Spleen (tissue), 11 donors: ENCODE data around the gene FGFR2. TPM values are rescaled to one million over a fixed set of nuclear protein-coding genes. Genes with fewer than 3 reads are reported as not detected.

ENCODE experiments used
- DNase-seq: peaks from one replicate; pipeline ENCODE4 v3.0.0-alpha.2; 2020
- H3K27ac ChIP-seq, 8 donors: fragments of 200-600 bp; sonication (generic) in 7 of 8; 1 replicate in 4 of 8; 2 replicates in 4 of 8; pipeline versions ENCODE4 v1.5.0 to v1.8.0; 2016 to 2021; ENCODE audit warnings: inconsistent platforms in 4 of 8, mild to moderate bottlenecking in 4 of 8, moderate library complexity in 1 of 8
- H3K27me3 ChIP-seq, 7 donors: fragments of 200-600 bp; sonication (generic) in 6 of 7; replicated peaks in 1 of 7; 1 replicate in 4 of 7; 2 replicates in 3 of 7; pipeline versions ENCODE4 v1.5.0 to v1.8.0; 2016 to 2021; ENCODE audit warnings: inconsistent platforms in 3 of 7, mild to moderate bottlenecking in 1 of 7
- H3K36me3 ChIP-seq, 6 donors: fragments of 200-600 bp; sonication (generic) in 5 of 6; 1 replicate in 4 of 6; 2 replicates in 2 of 6; pipeline versions ENCODE4 v1.5.0 to v1.8.0; 2016 to 2021; ENCODE audit warnings: inconsistent platforms in 2 of 6
- H3K4me1 ChIP-seq, 6 donors: fragments of 200-600 bp; sonication (generic) in 5 of 6; 1 replicate in 3 of 6; 2 replicates in 3 of 6; pipeline versions ENCODE4 v1.5.0 to v1.8.0; 2016 to 2021; ENCODE audit warnings: inconsistent platforms in 3 of 6
- H3K4me3 ChIP-seq, 8 donors: fragments of 200-600 bp; sonication (generic) in 7 of 8; 1 replicate in 4 of 8; 2 replicates in 4 of 8; pipeline versions ENCODE4 v1.5.0 to v1.8.0; 2016 to 2021; ENCODE audit warnings: inconsistent platforms in 4 of 8, mild to moderate bottlenecking in 4 of 8, moderate library complexity in 2 of 8
- H3K9me3 ChIP-seq, 8 donors: fragments of 200-600 bp; sonication (generic) in 7 of 8; 1 replicate in 4 of 8; 2 replicates in 4 of 8; pipeline versions ENCODE4 v1.5.0 to v1.8.0; 2016 to 2021; ENCODE audit warnings: inconsistent platforms in 4 of 8
- POLR2A ChIP-seq, 3 donors: fragments of 450-650 bp; IDR thresholded peaks; one replicate each; pipeline ENCODE4 v1.5.1; 2017; ENCODE audit warnings: antibody characterized with exemption in 3 of 3, mild to moderate bottlenecking in 1 of 3
- POLR2AphosphoS5 ChIP-seq, 3 donors: sonication (generic); formaldehyde crosslinking; IDR thresholded peaks; one replicate each; pipeline ENCODE4 v1.5.1; 2017; ENCODE audit warnings: antibody characterized with exemption in 3 of 3
- WGBS, 5 donors: extraction: QIAGEN DNeasy Blood & Tissue Kit in 3 of 5; methylation state at CpG; one replicate each; pipeline versions ENCODE4 v1.1.5 to v1.1.7; 2013 to 2018; 5-methylcytosine and 5-hydroxymethylcytosine counted together
- intact Hi-C: fragments of 100-400 bp; cut with DNase I; formaldehyde crosslinking; loops from one replicate; pipeline ENCODE4 v1.15.0; 2023; ENCODE audit warnings: low total_unique reads
- polyA plus RNA-seq, 3 donors: library from polyadenylated mRNA; stranded (reverse); fragments of 200-250 nt; gene quantifications; one replicate each; pipeline ENCODE4 v1.2.1, GENCODE V29; 2013
- total RNA-seq, 7 donors: library from RNA; depleted of rRNA in 3 of 7; stranded (reverse); fragments of >200 nt in 3 of 7; fragmentation: NEBNext Ultra II Directional in 4 of 7; extraction: Animal tissue kit (Norgen Biotek cat#: 25700) in 4 of 7; gene quantifications; one replicate each; pipeline versions ENCODE4 v1.1.0 to v1.2.1, GENCODE V29; 2016 to 2021
- TF ChIP-seq, protein P1 (sequence below), 11 experiments: fragments of 200-600 bp in 7 of 11; fragments of 450-650 bp in 4 of 11; sonication (generic) in 4 of 11; IDR thresholded peaks in 8 of 11; conservative IDR thresholded peaks in 3 of 11; 1 replicate in 7 of 11; 2 replicates in 4 of 11; pipeline versions ENCODE4 v1.4.0 to v1.8.0; 2016 to 2021; ENCODE audit warnings: antibody characterized with exemption in 11 of 11, inconsistent platforms in 4 of 11, mild to moderate bottlenecking in 1 of 11
- donor health status: healthy with polysubstance abuse.
- donor health status: DM: no; HTN: no; CAD: no; lungs with moderate emphysema.
- donor health status: DM: no; HTN: no; CAD: no.
- donor health status: Bipolar disorder and iron deficiency.
- donor health status: healthy.
- donor health status: DM: no; HTN: no; CAD: no.
- donor health status: DM: yes; HTN: yes; CAD: no.

Gene FGFR2
- total and polyA plus RNA-seq, 10 donors: 0.24 to 1.8 (median 0.91) TPM

DNA sequence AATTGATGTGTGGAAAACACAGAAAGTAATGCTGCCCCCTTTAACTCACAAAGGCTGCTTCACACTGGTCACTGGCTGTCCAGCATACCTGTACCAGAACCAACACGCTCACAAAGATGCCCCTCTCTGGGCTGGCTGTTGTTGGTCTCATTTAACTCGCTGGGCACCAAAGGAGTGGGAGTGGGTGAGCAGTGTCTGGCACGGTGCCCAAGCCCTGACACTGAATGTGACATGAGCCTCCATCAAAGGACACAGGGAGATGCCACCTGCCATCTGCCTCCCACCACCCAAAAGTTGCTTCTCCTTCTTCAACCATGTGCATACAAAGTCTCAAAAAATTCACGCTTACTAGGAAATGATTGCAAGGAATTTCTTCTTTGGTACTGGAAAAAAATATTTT is 86.8 kb downstream of the FGFR2 start:
- H3K27ac ChIP-seq: no peak overlapping the region
- no peak overlapping the region for H3K4me3 ChIP-seq
- H3K36me3 ChIP-seq: no peaks in the 10 kb centered on the region
- WGBS, 5 donors: 76 to 92% (median 88%) methylated on average over 4 of the region's 4 CpGs
- no peak for DNase-seq
- peaks cover 0 to 8% (median 0%) of the 10 kb centered on the region in 7 donors for H3K27me3 ChIP-seq
- no peaks in the 10 kb centered on the region for H3K9me3 ChIP-seq
- intact Hi-C loops: no loop called here
- no peak for TF ChIP-seq POLR2A (IDR thresholded peaks at IDR 0.05)
- TF ChIP-seq POLR2AphosphoS5 (IDR thresholded peaks at IDR 0.05): no peak
- TF ChIP-seq, protein P1, sequence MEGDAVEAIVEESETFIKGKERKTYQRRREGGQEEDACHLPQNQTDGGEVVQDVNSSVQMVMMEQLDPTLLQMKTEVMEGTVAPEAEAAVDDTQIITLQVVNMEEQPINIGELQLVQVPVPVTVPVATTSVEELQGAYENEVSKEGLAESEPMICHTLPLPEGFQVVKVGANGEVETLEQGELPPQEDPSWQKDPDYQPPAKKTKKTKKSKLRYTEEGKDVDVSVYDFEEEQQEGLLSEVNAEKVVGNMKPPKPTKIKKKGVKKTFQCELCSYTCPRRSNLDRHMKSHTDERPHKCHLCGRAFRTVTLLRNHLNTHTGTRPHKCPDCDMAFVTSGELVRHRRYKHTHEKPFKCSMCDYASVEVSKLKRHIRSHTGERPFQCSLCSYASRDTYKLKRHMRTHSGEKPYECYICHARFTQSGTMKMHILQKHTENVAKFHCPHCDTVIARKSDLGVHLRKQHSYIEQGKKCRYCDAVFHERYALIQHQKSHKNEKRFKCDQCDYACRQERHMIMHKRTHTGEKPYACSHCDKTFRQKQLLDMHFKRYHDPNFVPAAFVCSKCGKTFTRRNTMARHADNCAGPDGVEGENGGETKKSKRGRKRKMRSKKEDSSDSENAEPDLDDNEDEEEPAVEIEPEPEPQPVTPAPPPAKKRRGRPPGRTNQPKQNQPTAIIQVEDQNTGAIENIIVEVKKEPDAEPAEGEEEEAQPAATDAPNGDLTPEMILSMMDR (IDR thresholded peaks at IDR 0.05 in 8 of 11, conservative IDR thresholded peaks at IDR 0.05 in 3 of 11): no peak
- H3K4me1 ChIP-seq: no peaks in the 10 kb centered on the region

DNA sequence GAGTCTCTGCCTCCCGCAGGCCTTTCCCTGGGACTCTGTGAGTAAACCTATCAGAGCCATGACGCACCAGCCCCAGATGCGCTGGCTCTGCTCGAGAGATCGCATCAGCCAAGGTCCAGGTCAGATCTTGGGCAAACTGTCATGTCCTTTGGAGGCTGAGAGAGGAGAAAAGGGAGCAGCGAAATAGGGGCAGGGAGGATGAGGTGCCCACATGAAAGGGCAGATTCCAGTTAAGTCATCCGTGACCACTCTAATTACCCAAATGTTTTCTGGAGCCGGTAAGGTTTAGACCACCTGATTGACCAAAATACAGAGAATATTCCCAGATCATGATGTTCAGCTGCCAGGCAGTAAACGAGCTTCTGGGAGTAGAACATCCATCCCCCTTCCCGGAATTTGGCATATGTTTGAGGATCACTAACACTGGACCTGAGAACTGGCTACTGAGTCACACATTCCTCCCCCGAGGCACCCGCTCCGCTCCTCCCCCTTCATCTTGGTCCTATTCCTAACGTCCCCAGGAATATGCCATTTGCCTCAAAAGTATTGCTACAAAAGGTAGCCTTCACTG is 88.0 kb downstream of the FGFR2 start:
- Histone ChIP-seq H3K4me3 (no peak overlapping the region), H3K36me3 (no peaks in the 10 kb centered on the region), H3K9me3 (no peaks in the 10 kb centered on the region), H3K27me3 (peaks cover 0 to 8% (median 0%) of the 10 kb centered on the region in 7 donors), H3K27ac (no peak overlapping the region), H3K4me1 (no peaks in the 10 kb centered on the region)
- intact Hi-C loops: no loop called here
- TF ChIP-seq POLR2A (IDR thresholded peaks at IDR 0.05): no peak
- DNase-seq: no peak
- WGBS, 5 donors: 85 to 90% (median 86%) methylated on average over 14 of the region's 14 CpGs

DNA sequence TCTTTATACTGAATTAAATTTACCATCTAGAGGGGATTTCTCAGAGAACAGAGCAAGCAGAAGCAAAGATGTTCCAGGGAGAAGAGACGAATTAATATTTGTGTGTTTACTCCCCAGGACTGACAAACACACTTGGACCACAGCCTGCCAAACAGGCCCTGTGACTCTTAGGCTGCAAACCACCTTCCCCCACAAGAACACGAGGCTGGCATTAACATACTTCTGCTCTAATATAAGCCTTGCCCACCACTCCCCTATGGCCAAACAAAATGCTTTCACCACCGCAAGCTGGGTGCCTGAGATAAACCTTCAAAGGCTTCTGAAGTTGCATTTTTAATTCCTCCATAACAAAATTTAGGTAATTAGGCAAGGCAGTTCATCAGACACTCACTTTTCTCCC is 88.4 kb downstream of the FGFR2 start:
- no peaks in the 10 kb centered on the region for H3K4me1 ChIP-seq
- TF ChIP-seq POLR2AphosphoS5 (IDR thresholded peaks at IDR 0.05) (no peak), POLR2A (IDR thresholded peaks at IDR 0.05) (no peak)
- TF ChIP-seq, protein P1 (IDR thresholded peaks at IDR 0.05 in 8 of 11, conservative IDR thresholded peaks at IDR 0.05 in 3 of 11): no peak

DNA sequence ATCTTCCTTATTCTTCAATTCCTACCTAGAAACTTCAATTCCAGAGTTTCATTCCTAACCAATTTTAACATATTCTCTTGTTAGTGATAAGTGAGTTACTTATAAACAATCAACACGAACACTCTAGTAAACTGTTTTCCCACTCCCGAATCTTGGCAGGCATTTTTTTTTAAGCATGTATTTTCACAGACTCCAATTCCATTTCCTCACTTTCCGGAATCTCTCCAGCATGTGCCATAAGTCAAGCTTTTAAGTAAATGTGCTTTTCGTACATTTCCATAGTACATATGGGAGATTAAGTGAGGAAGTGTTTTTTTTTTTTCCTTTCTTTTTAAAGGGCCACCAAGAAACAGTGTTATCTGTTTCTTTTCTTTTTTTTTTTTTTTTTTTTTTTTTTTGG is 89.1 kb downstream of the FGFR2 start:
- Histone ChIP-seq H3K27me3 (peaks cover 0 to 8% (median 0%) of the 10 kb centered on the region in 7 donors), H3K4me3 (no peak overlapping the region), H3K9me3 (no peaks in the 10 kb centered on the region), H3K4me1 (no peaks in the 10 kb centered on the region), H3K27ac (no peak overlapping the region), H3K36me3 (no peaks in the 10 kb centered on the region)
- no peak for TF ChIP-seq POLR2A (IDR thresholded peaks at IDR 0.05)
- TF ChIP-seq, protein P1 (IDR thresholded peaks at IDR 0.05 in 8 of 11, conservative IDR thresholded peaks at IDR 0.05 in 3 of 11): no peak
- no peak for TF ChIP-seq POLR2AphosphoS5 (IDR thresholded peaks at IDR 0.05)
- intact Hi-C loops: no loop called here
- 54 to 70% (median 67%) methylated on average over 4 of the region's 4 CpGs for WGBS, 5 donors
- DNase-seq: no peak

More for the DNA sequence above, 88.4 kb downstream of the FGFR2 start:
- peaks cover 0 to 8% (median 0%) of the 10 kb centered on the region in 7 donors for H3K27me3 ChIP-seq
- no peak overlapping the region for H3K4me3 ChIP-seq
- intact Hi-C loops: no loop called here
- no peak overlapping the region for H3K27ac ChIP-seq
- H3K36me3 ChIP-seq: no peaks in the 10 kb centered on the region
- no peaks in the 10 kb centered on the region for H3K9me3 ChIP-seq
- WGBS, 5 donors: 75 to 88% (median 82%) methylated on average over 3 of the region's 3 CpGs
- no peak for DNase-seq
